Raji (cell line): ENCODE measurements around the gene LIPI.

Experiments used
- POLR2A ChIP-seq: IDR thresholded peaks from 2 replicates; pipeline ENCODE4 v1.6.1; 2011; ENCODE audit warnings: low read depth, low read length, control low read depth; ENCODE audit not compliant: insufficient read depth

Gene LIPI

GRCh38 chr21:14080040-14080763, 130.6 kb downstream of the LIPI start:
- no peak for TF ChIP-seq POLR2A

- no peak for TF ChIP-seq POLR2A
These were observed 131.9 kb downstream of the LIPI start for GRCh38 chr21:14078746-14079375.

GRCh38 chr21:14076143-14076806, 134.5 kb downstream of the LIPI start:
- no peak for TF ChIP-seq POLR2A

- no peak for TF ChIP-seq POLR2A
These were observed 135.2 kb downstream of the LIPI start for GRCh38 chr21:14075346-14076142.

GRCh38 chr21:14074177-14074576, 136.6 kb downstream of the LIPI start:
- TF ChIP-seq POLR2A: no peak

- TF ChIP-seq POLR2A: no peak
These were observed 137.1 kb downstream of the LIPI start for GRCh38 chr21:14073615-14074014.

GRCh38 chr21:14072761-14073535, 137.8 kb downstream of the LIPI start:
- no peak for TF ChIP-seq POLR2A

- no peak for TF ChIP-seq POLR2A
These were observed 138.6 kb downstream of the LIPI start for GRCh38 chr21:14071902-14072734.

- TF ChIP-seq POLR2A: no peak
These were observed 139.8 kb downstream of the LIPI start for GRCh38 chr21:14070968-14071367.

- no peak for TF ChIP-seq POLR2A
These were observed 140.5 kb downstream of the LIPI start for GRCh38 chr21:14070049-14070893.

GRCh38 chr21:14064296-14064645, 146.5 kb downstream of the LIPI start:
- TF ChIP-seq POLR2A: no peak
